H54 (cell line): ENCODE results near the gene RPH3AL.
"Not testable (repeated sequence)": the region's sequence is repeated elsewhere in the genome, so short reads cannot be mapped to it uniquely, and the experiment has no call there.

Source experiments
- DNase-seq: peaks from one replicate; pipeline ENCODE4 v3.0.0; 2011; ENCODE audit warnings: low spot score, mixed read lengths; ENCODE audit not compliant: insufficient read length
- FAIRE-seq: peaks from 3 replicates; lab custom pipeline; 2011; peaks lifted over from hg19 to GRCh38; lab: Jason Lieb, UNC
- POLR2A ChIP-seq: IDR thresholded peaks from 2 replicates; pipeline ENCODE4 v1.6.1; 2011; ENCODE audit warnings: low read depth, mild to moderate bottlenecking, low read length

Gene RPH3AL

DNA sequence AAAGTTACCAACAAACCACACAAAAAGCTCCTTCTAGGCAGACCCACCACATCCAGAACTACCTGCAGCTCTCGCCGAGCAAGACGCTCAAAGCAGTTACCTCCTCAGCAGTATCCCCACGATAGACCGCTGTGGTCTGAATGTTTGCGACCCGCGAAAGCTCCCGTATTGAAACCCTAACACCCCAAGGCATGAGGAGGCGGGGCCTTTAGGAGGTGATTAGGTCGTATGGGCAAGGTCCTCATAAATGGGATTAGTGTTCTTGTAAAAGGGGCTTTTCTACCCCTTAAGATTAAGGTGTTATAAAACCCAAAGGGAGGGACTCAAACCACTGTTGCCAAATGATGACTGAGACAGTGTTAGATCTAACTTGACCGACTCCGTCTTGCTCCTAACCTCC is 19.0 kb upstream of the RPH3AL start:
- TF ChIP-seq POLR2A = no peak
- no peak for DNase-seq
- no peak for FAIRE-seq

DNA sequence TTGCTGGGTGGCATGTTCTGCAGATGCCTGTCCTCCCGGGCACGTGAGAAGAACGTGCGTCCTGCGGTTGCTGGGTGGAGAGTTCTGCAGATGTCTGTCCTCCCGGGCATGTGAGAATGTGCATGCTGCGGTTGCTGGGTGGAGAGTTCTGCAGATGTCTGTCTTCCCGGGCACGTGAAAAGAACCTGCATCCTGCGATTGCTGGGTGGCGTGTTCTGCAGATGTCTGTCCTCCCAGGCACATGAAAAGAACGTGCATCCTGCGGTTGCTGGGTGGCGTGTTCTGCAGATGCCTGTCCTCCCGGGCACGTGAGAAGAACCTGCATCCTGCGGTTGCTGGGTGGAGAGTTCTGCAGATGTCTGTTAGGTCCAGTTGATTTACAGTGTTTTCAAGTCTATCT is 15.0 kb upstream of the RPH3AL start:
- not testable (repeated sequence) for DNase-seq, FAIRE-seq

DNA sequence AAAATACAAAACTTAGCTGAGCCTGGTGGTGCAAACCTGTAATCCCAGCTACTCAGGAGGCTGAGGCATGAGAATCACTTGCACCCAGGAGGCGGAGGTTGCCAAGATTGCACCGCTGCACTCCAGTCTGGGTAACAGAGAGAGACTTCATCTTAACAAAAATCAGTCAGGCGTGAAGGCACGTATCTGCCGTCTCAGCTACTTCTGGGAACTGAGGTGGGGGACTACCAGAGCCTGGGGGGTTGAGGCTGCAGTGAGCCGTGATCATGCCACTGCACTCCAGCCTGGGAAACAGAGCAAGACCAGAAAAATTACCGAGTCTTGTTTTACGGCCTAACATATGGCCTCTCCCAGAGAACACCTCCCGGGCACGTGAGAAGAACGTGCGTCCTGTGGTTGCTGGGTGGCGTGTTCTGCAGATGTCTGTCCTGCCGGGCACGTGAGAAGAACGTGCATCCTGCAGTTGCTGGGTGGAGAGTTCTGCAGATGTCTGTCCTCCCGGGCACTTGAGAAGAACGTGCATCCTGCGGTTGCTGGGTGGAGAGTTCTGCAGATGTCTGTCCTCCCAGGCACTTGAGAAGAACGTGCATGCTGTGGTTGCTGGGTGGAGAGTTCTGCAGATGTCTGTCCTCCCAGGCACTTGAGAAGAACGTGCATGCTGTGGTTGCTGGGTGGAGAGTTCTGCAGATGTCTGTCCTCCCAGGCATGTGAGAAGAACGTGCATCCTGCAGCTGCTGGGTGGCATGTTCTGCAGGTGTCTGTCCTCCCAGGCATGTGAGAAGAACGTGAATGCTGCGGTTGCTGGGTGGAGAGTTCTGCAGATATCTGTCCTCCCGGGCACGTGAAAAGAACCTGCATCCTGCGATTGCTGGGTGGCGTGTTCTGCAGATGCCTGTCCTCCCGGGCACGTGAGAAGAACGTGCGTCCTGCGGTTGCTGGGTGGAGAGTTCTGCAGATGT is 14.3 kb upstream of the RPH3AL start:
- DNase-seq, FAIRE-seq: not testable (repeated sequence)

DNA sequence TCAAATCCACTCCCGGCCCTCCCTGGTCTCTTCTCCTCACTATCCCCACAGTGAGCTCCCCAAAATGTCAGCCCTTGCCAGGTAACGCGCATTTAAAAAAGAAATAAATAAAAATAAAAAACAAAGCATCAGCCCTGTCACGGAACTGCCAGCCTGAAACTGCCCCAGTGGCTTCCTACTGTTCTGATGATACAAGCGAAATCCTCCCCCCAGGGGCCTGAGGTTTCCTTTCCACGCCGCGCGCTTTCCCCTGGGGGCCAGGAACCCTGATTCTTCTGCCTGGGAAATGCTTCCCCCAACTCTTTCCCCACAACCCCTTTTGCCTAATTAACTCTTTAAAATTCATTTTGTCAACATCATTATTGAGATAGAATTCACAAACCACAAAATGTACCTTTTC is 12.2 kb upstream of the RPH3AL start:
- FAIRE-seq (no peak), DNase-seq (no peak)
- no peak for TF ChIP-seq POLR2A

DNA sequence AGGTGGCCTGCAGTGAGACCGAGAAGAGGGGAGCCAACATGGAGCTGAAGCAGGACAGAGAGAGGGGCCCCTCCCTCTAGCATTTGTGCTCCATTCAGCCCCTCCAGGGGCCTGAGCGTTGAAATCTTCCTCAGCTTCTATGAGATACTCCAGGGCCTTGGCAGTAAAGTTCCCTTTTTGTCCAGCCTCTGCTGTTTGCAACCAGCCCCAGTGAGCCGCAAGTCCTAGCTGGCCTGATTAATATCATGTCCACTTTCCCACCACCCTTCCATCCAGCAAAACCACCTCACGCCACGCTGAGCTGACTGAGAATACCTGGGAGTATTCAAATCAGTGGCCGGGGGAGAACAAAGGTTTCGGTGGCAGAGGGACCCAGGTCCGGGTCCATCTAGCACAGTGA is 11.7 kb upstream of the RPH3AL start:
- FAIRE-seq (no peak), DNase-seq (no peak)
- no peak for TF ChIP-seq POLR2A

DNA sequence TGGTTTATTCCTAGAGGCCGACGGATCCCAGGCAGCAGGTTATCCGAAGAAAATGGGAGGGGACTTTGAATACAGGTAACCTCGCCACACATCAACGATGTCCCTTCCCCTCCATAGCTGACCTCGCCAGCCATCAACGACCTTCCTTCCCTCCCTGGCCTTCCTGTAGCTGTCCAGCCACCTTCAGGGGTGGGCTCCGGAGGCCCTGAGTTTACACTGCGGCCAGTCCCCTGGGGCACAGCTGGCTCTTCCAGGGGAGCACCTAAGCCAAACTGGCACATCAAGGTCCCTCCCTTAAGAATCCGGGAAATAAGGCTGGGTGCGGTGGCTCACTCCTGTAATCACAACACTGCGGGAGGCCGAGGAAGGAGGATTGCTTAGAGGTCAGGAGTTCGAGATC is 10.1 kb upstream of the RPH3AL start:
- TF ChIP-seq POLR2A = no peak
- DNase-seq (no peak), FAIRE-seq (no peak)

DNA sequence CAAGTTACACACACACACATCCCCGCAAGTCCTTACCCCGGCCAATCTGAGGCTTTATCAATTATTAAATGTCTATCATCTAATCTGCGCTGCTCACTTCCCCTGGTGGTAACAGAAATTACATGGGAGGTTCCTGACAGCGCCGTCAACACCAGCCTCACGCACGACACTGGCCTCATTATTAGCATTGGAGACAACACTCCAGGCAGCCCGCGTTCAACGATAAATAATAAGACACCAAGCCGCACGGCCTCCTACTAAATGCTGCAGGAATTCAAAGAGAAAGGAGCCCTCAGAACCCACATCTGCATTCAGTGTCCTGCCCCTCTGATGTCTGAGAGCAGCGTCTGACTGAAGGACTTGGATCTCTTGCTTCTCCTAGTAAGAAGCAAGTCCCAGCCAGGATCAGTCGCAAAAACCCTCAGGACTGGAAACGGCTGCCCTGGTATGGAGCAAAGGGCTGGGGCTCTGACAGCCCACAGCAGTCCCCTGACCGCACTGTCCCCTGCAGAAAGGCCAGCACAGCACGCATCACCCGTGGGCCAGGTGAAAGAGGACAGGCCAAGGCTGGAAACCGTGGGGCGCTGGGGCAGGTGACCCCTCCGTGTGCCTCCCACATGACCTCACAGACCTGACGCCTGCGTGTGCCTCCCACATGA is 7.6 kb upstream of the RPH3AL start:
- no peak for FAIRE-seq
- TF ChIP-seq POLR2A = no peak

DNA sequence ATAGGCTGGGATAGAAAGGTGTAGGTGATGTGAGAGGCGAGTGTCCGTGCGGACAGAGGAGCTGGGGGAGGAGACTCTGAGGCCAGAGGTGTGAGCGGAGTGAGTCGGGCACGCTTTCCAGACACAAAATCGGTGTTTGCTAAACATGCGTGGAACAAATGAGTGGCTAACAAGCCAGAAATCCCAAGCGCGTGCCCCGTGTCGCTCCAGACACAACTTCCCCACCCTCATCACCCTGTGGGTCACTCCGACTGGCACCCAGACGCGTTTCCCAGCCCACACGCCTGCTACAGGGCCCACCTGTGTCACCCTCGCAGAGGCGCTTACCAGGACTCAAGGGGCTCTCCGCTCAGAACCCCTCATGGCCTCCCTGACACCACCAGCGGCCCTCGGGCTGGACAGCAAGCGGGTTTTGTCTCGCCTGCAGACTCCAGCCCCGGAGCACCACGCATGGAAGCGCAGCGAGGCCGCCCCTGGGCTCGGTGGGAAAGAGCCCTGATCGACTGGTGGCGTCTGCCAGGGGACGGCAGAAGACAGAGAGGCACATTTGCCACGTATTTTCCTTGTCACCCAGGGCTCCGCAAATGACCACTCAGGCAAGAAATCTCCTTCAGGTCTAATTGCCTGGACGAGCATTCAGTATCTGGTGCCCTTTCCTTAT is 6.0 kb upstream of the RPH3AL start:
- DNase-seq (no peak), FAIRE-seq (no peak)
- no peak for TF ChIP-seq POLR2A

More for the DNA sequence above, 7.6 kb upstream of the RPH3AL start:
- DNase-seq = no peak

DNA sequence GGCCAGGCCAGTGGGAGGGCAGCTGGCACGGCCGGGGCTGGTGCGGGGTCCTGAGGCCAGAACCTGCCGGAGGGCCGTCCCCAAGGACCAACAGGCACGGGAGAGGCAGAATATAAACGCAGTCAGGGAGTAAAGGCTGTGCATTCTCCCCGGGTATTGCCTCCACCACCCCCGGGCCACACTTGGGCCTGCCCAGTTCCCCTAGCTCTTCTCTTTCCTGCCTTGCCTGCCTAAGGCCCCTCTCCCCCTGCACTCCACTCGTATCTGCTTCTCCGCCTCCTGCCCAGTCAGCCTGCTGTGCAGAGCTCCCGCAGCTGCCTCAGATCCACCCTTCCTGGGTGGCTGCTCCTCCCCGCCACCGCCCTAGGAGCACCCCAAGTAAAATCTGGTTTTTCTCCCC is 5.0 kb upstream of the RPH3AL start:
- DNase-seq (no peak), FAIRE-seq (no peak)
- TF ChIP-seq POLR2A = no peak

DNA sequence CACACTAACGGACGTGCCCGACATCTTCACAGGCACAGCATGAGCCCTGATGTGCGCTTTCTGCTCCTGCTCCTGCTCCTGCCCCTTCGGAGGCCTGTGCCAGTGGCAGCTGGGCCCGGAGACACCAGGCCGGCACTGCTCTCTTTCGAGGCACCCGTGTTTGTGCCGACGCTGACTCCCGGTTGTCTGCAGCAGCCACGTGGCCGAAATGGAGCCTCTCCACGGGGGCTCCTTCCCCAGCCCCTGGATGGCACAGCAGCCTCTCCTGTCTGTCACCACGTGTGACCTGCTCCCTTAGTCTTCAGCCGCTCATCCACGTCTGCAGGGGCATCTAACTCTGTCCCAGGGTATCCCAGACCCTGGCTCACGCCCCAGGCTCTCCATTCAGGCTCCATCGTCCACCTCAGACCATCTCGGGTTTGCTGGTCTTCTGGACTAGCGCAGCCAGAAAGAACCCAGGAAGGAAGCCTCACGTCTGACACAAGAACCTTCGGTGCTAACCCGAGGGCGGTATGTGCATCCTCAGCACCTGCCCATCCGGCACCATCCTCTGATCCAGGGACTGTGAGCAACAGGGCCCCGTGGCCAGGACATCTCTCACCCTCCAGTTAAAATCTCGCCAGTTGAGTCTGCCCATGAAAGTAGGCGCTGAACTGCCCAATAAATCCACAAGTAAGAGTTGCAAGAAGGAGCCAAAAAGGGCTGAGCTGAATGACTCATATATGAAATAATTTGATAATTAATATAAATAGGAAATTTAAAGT is 4.2 kb upstream of the RPH3AL start:
- no peak for FAIRE-seq
- no peak for TF ChIP-seq POLR2A
- no peak for DNase-seq

DNA sequence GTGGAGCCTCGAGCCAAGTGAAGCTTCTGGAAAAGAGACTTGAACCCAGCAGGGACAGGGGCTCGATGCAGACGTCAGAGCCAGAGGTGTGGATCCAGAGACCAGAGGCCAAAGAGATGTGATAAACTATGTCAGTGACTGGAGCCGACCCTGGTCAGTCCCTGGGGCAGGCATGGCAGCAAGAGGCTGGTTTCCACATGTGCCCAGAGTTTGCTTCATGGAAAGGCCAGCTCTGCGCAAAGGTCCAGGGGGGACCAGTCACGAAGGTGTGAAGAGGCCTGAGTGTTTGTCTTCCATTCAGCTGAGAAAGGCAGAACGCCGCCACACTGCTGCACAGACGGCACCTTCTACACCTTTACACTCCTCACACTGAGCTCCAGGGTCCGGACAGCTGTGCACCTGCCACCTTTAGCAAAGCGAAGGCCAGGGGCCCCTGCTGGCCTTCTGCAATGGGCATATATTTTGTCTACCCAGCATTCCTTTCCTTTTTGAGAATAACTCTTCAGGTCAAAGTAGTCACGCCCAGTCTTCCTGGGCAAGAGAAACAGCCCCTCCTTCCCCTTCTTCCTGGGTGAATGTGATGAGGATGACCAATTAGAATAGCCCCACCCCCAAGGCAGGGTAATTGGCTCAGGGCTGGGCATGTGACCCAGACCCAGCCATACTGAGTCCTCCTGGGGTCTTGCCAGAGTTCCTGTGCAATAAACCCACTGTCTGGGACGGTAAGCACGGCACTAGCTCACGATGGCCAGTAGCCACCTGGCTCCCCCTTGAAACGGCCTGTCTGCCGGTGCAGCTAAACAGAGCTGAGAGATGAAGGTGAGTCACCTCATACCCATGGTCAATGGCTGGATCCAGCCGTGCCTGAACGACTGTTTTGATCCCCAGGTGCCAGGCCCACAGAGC is 2.3 kb upstream of the RPH3AL start:
- FAIRE-seq = no peak
- DNase-seq = no peak
- no peak for TF ChIP-seq POLR2A

DNA sequence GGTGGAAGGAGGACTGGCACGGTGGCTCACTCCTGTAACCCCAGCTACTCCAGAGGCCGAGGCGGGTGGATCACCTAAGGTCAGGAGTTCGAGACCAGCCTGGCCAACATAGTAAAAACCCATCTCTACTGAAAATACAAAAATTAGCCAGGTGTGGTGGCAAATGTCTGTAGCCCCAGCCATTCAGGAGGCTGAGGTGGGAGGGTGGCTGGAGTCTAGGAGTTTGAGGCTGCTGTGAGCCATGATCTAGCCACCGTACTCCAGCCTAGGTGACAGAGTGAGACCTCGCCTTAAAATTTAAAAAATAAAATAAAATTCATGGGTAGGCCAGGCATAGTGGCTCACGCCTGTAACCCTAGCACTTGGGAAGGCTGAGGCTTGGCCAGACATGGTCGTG is 1.2 kb upstream of the RPH3AL start:
- FAIRE-seq (no peak), DNase-seq (no peak)
- TF ChIP-seq POLR2A = no peak
